NCI-H524 (cell line): Measurements from ENCODE around the gene UBALD1.
A peak's percentile ranks its signal among the peaks of the same experiment; 100 is the strongest.
"Not testable (repeated sequence)": the region's sequence is repeated elsewhere in the genome, so short reads cannot be mapped to it uniquely, and the experiment has no call there.

Source experiments
- DNase-seq, 2 experiments: peaks; one replicate each; lab custom pipeline; 2025; lab: John Stamatoyannopoulos, UW

UBALD1 gene

DNA sequence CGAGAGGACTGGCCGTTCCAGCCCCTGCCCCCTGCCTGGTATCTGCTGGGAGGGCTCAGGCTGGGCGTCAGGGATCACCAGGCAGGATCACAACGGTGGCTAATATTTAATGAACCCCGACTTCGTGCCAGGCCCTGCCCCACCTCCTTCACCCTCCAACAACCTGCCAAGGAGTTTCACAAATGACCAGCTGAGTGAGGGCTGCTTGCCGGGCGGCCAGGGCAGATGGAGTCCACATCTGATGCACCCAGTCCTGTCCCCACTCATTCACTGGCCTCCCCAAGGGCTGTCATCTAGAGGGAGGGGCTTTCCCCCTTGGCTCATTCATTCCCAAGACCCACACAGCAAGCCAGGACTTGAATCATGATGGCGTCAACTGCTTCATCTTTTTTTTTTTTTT, 17.5 kb downstream of the UBALD1 start:
- no peak for DNase-seq

DNA sequence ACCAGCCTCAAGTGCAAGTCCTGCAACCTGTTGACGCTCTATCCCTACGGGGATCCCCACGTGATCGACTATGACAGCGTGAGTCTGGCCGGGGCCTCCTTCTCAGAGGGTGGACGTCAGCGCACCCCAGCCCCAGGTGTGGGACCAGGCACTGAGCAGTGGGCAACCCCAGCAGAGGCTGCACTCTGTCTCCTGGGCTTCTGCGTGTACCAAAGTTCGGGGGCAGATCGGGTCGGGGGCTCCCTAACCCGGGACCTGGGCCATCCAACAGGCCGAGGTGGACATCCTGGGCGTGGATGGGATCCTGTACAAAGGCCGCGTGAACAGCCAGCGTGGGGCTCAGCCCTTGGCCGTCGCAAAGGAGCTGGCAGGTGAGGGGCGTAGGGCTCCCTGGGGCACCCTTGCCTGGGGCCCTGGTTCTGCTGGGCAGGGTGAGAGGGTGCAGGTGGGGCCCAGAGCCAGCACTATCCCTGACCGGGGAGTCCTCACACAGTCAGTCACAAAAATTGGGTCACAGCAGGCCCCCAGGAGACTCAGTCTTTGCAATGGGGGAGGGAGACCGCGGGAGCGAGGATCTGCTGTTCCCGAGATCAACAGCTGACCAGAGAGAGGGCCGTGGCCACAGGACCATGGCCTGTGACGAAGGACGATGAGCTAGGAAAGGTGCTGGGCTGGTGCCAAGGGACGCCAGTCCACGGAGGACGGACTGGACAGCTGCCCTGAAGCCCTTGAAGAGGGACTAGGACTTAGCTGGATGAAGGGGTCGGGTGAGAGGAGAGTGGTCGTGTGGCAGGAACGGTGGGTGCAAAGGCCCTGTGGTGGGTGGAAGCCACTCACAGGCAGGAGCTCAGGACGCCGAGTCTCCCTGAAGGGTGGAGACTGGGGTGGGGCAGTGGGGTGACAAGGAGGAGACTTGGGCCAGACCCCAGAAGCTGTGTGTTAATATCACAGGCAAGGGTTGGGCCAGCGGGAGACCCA, 20.0 kb downstream of the UBALD1 start:
- no peak for DNase-seq

DNA sequence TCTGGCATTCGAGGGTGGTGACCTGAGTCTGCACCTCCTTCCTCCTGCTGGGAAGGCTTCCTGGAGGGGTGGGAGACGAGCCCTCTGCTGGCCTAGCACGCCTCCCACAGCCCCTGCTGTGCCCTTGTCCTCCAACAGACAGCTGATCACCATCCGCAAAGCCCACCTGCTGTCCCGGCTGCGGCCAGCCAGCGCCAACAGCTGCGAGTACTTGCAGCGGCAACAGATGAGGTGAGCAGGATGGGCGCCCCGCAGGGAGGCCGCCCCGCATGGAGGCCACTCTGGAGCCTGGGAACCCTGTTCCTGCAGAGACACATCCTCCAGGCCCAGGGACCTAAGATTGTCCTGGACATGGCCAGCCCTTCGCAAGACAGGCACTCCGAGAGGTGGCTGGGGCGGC, 21.6 kb downstream of the UBALD1 start:
- peak; percentile 59 to 92 for DNase-seq

DNA sequence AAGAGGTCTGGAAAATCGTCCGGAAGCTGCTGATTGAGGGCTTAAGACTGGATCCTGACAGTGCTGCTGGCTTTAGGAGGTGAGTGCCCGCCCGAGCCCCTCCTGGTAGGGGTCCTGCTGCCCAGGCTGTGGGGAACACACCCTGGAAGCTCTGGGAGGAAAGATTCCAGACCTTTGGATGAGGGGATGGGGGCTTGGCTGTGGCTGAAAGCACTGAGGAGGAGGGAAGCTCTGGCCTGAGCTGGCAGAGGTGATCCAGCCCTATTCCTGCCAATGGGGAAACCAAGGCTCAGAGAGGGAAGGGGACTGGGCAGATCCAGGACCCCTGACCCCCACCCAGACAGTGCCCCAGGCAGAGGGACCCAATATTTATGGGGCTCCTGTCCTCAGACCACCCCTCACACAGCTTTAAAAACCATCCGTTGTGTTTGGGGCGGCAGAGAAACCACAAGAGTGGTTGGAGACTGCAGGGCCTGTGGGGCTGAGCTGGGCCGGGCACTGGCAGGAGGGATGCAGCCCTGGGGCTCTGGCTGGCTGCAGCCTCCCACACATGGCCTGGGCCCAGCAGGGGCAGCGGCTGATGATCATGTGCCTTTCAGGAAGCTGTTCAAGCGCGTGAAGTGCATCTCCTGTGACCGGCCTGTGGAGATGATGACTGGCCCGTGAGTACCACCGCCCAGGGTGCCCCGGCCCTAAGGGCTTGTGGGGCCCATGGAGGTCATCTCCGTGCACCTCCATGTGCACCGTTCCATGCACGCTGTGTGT, 22.8 kb downstream of the UBALD1 start:
- DNase-seq, result no peak

DNA sequence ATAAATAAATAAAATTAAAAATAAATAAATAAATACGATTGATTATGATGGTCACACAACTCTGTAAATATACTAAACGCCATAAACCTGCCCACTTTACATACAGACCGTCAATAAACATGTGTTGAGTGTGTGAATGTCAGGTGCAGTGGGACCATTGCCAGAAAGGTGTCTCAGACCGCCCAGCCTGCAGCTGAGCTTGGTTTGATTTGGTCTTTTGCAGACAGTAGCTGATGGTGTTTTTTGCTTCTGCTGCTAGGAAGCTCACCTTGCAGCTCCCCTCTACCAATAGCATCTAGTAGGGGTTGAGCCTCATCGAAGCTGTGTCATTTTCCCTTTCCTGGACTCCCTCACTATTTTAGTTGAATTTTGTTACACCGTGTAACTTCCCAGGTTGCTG, 23.5 kb downstream of the UBALD1 start:
- DNase-seq, result no peak

DNA sequence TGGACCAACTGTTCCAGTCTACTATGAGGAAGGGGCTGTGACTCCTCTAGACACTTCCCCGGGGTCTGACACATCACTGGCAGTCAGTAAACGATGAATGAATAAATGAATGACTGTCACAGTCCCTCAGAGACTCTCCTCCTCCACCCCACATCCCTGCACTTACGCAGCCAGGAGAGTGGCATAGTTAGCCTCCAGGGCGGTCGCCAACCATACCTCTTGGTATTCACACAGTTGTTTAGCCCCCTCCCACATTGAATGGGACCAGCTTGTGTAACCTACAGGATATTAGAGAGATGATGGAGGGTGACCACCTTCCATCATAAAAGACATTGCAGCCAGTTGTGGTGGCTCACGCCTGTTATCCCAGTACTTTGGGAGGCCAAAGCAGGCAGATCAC, 25.7 kb downstream of the UBALD1 start:
- no peak for DNase-seq

DNA sequence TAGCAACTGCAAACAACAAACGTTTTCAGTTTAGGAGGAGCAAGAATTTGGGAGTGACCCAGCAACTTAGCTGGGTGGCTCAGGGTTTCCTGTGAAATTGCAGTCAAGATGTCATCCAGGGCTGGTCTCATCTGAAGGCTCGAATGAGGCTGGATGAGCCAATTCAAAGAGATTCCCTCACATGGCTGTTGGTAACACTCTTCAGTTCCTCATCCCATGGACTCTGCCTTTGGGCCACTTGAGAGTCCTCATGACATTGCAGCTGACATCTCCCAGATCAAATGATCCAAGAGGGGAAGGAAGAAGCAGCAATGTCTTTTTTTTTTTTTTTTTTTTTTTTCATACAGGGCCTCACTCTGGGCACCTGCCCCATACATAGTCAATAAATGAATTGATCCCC, 26.3 kb downstream of the UBALD1 start:
- no peak for DNase-seq

DNA sequence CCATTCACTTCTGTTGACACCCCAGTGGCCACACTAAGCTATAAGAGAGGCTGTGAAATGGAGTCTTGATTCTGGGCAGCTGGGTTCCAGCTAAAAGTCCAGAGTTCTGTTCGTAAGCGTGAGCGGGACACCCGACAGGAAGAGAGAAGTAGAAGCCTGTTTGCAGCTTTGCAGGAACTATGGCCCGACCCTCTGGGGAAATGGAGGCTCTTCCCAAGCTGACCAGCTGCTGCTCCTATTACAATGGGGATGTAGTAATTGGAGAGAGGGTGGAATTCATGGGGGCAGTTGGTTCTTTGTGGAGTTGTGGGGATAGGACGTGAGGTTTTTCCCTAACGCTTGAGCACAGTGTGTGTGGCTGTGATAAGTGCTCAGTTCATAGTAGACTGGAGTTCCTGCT, 28.4 kb downstream of the UBALD1 start:
- no peak for DNase-seq

DNA sequence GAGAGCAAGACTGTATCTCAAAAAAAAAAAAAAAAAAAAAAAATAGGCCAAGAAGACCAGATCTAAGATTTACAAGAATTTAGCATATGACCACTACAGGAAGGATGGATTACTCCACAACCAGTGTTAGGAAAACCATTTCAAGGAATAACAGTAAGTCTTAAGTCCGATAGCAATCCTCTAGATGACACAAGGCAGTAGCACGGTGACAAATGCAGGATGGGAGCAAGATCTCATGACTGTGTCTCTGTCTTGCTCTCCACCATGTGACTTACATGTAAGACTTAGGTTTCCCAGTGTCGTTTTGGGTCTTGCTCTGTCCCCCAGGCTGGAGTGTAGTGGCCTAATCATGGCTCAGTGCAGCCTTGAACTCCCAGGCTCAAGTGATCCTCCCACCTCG, 30.8 kb downstream of the UBALD1 start:
- DNase-seq, result no peak

DNA sequence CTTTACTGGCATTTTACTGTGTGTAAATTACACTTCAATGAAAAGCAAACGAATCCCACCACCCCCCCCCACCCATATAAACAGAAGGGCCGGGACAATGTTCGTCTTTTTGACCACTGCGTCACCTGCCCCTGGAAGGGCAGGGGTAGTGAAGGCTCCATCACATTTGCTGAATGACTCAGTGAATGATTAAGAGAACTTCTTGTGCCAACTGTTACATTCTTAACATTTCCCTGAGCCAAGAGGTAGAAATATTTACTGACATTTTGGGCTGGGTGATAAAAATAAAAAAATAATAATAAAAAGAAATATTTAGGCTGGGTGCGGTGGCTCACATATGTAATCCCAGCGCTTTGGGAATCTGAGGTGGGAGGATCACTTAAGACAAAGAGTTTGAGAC, 34.4 kb downstream of the UBALD1 start:
- DNase-seq, result no peak

DNA sequence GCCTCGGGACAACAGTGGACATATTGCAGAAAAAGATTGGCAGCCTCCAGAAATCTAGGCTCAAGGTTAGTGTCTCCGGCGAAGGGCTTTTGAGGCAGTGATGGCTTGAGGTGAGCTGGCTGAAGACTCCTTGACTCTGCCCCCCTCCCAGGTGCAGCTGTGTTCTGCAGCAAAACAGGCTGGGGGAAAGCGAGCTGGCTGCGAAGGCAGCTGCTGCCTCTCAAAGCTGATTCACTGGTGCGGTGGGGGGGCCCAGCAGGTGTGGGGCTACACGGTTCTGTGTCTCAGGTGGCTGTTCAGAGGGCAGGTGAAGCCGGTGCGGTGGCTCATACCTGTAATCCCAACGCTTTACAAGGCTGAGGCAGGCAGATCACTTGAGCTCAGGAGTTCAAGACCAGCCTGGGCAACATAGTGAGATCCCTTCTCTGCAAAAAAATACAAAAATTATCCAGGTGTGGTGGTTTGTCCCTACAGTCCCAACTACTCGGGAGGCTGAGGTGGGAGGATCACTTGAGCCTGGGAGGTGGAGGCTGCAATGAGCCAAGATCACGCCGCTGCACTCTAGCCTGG, 35.6 kb downstream of the UBALD1 start:
- no peak for DNase-seq

DNA sequence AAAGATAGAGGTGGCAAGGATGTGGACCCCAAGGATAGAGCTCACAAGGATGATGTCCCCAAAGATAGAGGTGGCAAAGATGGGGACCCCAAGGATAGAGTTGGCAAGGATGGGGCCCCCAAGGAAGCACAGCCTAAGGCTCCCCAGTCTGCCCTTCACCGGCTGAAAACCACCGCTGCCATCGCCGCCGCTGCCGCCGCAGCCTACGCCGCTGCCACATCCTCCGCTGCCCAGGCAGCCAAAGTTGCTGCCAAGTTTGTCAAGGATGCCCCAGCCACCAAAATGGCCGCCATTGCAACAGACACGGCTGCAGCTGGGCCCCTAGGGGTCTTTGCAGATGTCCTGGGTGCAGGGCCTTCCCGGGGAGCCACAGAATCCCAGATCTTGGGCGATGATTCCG, 38.7 kb downstream of the UBALD1 start:
- no peak for DNase-seq

DNA sequence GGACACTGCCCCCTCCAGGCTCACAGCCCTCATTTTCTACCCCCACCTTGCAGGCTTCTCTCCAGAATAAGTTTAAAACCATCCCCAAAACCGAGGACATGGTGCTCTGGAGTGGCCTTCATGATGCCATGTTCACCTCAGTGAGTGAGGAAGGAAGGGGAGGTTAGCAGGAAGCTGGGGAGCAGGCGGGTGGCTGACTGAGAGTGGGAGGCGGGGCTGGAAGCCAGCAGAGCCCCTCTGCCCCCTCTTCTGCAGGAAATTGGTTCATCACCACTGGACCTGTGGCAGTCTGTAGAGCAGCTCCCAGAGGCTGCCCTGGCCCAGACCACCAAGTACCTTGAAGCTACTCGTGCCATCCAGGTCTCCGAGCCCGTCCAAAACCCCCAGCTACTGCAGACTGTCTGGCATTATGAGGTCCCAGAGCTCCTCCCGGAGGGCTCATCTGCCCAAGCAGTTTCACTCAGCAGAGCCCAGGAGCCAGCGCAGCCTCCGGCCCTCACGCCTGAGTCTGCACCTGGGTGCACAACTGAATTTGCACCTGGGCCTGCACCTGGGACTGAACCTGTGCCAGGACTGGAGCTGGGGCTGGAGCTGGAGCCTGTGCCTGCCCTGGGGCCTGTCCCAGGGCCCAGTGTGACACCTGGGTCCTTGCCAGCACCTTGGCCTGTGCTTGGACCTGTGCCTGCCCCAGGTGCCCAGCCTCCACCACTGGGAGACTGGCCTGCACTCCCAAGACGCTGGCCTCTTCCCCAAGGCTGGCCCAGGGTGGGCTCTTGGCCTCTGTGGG, 39.6 kb downstream of the UBALD1 start:
- no peak for DNase-seq

DNA sequence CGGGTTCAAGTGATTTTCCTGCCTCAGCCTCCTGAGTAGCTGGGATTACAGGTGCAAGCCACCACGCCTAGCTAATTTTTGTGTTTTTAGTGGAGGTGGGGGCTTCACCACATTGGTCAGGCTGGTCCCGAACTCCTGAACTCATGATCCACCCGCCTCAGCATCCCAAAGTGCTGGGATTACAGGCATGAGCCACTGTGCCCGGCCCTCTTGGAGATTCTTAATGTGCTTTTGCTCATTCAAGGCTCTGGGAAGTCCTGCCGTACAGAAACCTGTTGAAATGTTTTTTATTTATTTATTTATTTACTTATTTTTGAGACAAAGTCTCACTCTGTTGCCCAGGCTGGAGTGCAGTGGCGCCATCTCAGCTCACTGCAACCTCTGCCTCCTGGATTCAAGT, 40.8 kb downstream of the UBALD1 start:
- not testable (repeated sequence) for DNase-seq

DNA sequence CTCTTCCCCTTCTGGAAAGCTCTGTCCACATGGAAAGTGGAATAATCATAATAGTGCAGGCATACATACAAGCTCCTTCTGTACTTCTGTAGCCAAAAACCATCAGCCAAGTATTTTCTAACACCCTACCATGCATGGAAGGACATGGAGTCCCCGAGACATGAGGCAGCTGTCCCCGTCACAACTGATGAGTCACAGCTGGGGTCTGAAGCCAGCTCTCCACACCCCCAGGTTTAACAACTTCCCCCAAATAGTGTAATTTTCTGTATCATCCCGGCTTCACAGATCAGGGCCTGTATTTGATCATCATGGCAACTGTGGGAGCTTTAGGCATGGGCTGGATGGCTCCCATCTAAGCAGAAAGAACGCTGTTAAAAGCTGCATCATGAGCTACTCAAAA, 42.0 kb downstream of the UBALD1 start:
- no peak for DNase-seq

DNA sequence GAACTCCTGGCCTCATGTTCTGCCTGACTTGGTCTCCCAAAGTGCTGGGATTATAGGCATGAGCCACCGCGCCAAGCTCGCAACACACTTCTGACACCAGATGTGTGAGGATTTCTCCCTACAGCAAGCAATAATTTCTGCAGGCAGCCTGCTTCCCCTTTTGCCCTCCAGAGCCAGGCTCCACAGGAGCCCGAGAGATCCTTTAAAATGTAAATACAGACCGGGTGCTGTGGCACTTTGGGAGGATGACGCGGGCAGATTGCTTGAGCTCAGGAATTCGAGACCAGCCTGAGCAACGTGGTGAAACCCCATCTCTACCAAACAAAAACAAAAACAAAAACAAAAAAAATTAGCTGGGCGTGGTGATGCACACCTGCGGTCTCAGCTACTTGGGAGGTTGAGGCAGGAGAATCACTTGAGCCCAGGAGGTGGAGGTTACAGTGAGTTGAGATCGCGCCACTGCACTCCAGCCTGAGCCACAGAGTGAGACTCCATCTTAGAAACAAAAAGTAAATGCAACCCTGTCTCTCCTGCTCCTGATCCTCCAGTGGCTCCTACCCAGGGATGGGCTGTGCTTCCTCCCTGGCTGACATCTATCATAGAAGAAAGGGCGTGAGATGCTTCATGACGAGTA, 43.9 kb downstream of the UBALD1 start:
- DNase-seq, result no peak

DNA sequence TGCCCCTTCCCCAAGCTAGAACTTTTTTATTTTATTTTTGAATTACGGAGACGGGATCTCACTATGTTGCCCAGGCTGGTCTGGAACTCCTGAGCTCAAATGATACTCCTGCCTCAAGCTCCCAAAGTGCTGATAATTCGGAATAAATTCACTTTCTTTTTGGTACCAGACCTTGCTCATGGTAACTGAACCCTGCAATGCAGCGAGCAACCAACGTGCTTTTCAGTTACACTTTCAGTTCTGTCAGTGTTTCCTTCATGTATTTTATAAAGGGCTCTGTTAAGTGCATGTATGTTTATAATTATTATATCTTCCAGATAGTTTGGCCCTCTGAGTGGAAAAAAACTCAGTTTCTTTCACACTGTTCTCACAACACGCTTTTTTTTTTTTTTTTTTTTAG, 44.6 kb downstream of the UBALD1 start:
- no peak for DNase-seq

DNA sequence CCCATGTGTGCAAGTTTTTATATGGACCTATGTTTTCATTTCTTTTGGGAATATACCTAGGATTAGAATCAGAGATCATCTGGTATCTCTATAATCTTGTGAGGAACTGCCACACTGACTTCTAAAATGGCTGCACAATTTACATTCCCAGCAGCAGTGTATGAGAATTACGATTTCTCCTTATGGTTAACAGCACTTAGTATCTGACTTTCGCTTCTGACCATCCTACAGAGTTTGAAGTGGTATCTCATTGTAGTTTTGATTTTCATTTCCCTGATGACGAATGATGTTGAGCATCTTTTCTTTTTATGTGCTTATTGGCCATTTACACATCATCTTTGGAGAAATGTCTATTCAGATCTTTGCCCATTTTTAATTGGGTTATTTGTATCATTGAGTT, 48.5 kb downstream of the UBALD1 start:
- DNase-seq, result no peak

DNA sequence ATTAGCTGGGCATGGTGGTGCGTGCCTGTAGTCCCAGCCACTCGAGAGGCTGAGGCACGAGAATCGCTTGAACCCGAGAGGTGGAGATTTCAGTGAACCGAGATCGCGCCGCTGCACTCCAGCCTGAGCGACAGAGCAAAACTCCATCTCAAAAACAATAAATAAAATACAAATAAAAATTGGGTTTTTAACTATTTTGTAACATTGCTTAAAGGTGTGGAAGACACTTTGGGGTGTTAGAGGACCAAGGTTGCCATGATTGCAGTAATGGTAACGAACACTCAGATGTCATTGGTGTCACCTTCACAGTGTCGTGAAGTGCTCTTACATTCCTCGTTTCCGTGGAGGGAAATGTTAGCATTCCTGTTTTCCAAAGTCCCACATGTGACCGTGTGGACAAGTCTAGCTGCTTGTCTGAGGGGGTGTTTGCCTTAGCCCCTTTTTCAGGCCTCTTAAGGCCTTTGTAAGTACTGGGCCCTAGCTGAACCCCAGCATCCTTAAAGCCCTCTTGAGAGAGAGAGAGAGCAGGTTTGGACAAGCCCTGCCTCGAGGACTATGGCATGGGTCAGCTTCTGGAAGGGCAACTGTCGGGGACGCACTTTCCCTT, 49.9 kb downstream of the UBALD1 start:
- no peak for DNase-seq

DNA sequence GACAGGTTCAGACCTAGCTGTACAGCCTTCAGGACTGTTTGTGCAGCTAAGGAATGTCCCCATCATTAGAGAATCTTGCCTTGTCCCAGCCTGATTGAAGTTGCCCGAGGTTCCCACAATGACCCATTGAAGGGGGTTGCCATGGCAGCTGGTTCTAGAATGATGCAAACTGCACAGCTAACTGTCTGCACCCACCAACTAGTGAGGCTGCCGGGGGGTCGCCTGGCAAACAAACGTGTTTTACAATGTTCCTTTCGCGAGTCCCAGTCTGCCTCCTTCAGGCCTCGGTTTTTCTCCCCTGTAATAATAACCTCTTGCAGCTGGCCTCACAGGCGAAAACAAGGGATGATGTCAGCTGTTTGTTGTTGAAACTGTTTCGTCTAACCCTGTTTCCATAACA, 53.1 kb downstream of the UBALD1 start:
- no peak for DNase-seq
